DMS114 treated with DMSO at 0.1 percent for 48 hours (cell line): ENCODE results near the gene CTSS.

ENCODE experiments used
- DNase-seq: peaks from one replicate; lab custom pipeline; 2025; ENCODE audit not compliant: unreplicated experiment; lab: John Stamatoyannopoulos, UW

The CTSS gene

GRCh38 chr1:150706091-150706490, 59.5 kb downstream of the CTSS start:
- no peak for DNase-seq

DNA sequence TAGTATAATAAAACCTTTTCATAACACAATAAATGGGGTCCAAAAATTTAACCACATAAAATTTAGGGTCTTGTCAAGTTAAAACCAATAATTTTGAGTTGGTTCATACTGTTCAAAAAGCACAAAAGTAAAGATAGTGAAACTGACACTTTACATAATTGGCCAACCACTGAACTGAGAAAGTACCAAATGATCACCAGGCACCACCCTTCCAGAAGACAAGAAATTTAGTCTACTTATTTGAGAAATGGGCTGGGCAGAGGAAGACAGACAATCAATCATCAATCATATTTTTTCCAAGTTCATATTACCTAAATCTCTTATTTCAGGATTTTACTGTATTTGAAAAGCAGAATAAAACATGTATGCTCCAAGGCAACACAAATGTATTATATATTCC, 62.2 kb downstream of the CTSS start:
- no peak for DNase-seq

DNA sequence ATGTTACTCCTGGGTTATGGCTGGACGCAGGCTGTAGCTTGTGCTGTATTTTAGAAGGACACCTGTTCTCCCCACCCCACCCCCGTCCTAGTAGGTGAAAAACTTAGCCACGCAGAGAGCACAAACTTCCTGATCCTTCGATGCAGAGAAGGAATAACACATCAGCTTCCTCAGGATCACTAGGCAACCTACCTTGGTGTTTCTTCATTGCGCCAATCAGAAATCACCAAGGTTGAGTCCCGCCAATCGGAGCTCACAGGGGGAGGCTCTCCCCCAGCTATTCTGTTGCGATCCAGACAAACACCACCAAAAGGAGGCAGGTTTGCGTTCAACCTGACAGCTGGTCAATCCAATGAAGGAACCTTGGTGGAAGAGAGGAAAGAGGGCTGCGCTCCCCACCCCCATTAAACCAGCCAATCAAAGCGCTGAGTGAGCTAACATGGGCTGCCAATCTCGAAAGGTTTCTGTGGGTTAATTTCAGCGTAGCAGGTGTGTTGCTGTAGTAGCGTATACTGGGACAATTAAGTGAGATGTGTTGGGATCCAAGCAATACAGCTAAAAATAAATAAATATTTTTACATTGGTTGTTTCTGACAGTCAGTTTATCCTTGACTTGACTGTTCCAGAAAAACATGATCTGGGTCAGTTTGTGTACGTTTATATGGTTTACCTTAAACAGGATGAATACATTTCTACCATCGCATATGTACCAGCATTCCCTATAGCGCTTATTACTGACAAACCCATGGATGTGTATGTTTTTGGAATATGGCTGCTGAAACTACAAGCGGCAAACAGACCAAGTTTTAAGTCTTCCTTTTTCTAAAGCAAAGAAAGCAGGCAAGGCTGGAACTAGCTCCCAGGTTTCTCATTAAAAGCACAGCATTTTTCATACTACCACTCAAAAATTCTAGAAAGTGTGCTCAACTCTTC, 68.3 kb downstream of the CTSS start, which contains the start of gene GOLPH3L:
Gene GOLPH3L (minus strand): TSS at position 160 of the 933 bp plus-strand sequence. CDS start 2,316 bp downstream, outside the sequence.
- peak; percentile 99 for DNase-seq

DNA sequence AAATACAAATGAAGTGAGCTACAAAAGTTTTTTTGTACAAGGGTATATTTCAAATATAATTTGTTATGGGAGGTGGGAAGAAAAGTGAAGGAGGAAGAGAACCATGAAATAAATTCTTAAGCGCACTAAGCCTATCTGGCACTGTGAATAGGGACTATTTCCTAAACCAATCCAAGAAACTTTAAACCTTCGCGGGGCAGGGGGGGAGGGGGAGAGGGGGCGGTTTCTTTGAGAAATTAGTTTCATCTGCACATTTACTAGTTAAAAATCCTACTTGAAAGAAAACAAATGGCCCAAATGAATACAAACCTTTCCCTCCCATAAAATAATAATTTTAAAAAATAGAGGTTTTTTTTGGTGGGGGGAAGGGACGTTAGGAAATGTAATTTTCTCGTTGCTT, 69.0 kb downstream of the CTSS start:
- no peak for DNase-seq

DNA sequence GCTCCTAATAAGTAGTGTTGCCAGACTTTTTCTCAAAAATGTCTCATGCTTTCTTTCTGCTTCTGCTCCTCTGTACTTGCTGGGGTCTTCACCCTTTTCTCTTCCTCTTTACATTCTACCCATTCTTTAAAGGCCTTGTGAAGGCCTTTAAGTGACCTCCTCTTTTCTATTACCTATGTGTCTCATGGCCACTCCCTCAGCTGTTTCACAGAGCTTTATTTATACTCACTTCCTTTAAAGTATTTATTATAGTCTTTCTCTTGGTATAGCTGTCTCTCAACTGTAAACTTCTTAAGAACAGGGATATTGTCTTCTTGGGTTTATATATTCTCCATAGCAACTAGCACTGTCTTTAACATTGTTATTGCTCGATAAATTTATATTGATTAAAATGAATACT, 69.4 kb downstream of the CTSS start:
- DNase-seq, result no peak

DNA sequence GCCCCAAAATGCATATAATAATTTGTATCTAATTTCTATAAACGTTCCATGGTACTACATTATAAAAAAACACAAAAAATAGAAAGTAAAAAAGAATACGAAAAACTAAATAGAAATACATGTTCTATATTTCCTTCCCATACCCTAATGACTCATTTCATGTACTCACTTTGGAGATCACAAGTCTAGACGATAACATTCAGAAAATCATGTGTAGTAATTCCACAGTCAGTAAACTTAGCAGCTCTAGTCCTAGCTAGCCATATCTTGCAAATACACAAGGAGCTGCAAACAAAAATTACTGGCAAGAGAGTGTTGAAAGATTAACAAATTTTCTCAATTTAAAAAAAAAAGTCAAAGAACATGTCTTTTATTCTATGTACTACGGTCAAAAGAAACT, 70.0 kb downstream of the CTSS start:
- DNase-seq, result no peak

DNA sequence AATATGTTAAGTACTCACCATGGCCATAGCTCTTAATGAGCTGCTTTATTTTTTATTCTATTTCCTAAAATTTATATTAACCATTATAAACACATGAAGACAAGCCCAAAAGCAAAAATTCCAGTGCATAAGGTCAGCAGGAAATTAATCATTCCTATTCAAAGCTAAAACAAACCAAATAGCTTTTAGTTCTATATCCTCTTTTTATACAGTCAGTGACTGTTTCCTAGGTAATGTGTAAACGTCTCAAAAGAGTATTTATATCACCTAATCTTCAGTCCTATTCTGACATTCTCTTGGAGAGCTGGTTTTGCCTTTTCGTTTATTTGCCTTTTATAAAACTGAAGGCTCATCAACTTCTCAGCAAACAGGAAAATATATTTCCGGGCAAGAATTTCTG, 72.9 kb downstream of the CTSS start:
- no peak for DNase-seq

- no peak for DNase-seq
Measured at GRCh38 chr1:150688763-150689162, 76.8 kb downstream of the CTSS start.

GRCh38 chr1:150686275-150686674, 79.3 kb downstream of the CTSS start:
- DNase-seq, result no peak

GRCh38 chr1:150683914-150684313, 81.7 kb downstream of the CTSS start:
- no peak for DNase-seq
